OCI-LY7 (cell line): Measurements from ENCODE around the gene DLGAP5. TPM values are rescaled to one million over a fixed set of nuclear protein-coding genes. Genes with fewer than 3 reads are reported as not detected.

Experiments
- BruUV-seq: library from RNA; stranded (reverse); fragments of 400-500 nt; replicated peaks from 2 replicates; lab custom pipeline; 2021; lab: Mats Ljungman, UMichigan
- CTCF ChIA-PET: fragments of 300-600 bp; sonication (Branson Sonifier 250); formaldehyde crosslinking; loops from one replicate; lab custom pipeline; 2022; ENCODE audit warnings: antibody characterized with exemption; ENCODE audit not compliant: unreplicated experiment; lab: Charles Lee
- POLR2A ChIA-PET: fragments of 300-600 bp; sonication (Branson Sonifier 250); formaldehyde crosslinking; loops from one replicate; lab custom pipeline; 2022; ENCODE audit warnings: antibody characterized with exemption; lab: Charles Lee
- DNase-seq: peaks from one replicate; pipeline ENCODE4 v3.0.0-alpha.2; 2015; ENCODE audit warnings: low spot score
- H2AFZ ChIP-seq: fragments of 200-600 bp; sonication (generic), shearing (Covaris generic); 2 replicates; pipeline ENCODE4 v1.6.1; 2014; ENCODE audit warnings: mild to moderate bottlenecking, antibody characterized with exemption, low read length, moderate library complexity
- H3K27ac ChIP-seq: fragments of 200-600 bp; sonication (generic); 2 replicates; pipeline ENCODE4 v1.5.1; 2014; ENCODE audit warnings: mixed run types, low read depth, mild to moderate bottlenecking, moderate library complexity, low read length, inconsistent platforms; ENCODE audit not compliant: poor library complexity, severe bottlenecking
- H3K36me3 ChIP-seq: fragments of 200-600 bp; sonication (generic); 2 replicates; pipeline ENCODE4 v1.6.1; 2014; ENCODE audit warnings: mild to moderate bottlenecking, antibody characterized with exemption, low read length, moderate library complexity, mixed read lengths; ENCODE audit not compliant: insufficient read depth
- H3K4me1 ChIP-seq: fragments of 200-600 bp; sonication (generic); 2 replicates; pipeline ENCODE4 v1.5.1; 2014; ENCODE audit warnings: mild to moderate bottlenecking, low read length; ENCODE audit not compliant: insufficient read depth, poor library complexity, severe bottlenecking
- H3K4me2 ChIP-seq: fragments of 200-600 bp; sonication (generic); 2 replicates; pipeline ENCODE4 v1.6.1; 2014; ENCODE audit warnings: mild to moderate bottlenecking, low read length
- H3K4me3 ChIP-seq: fragments of 200-600 bp; sonication (generic); 2 replicates; pipeline ENCODE4 v1.5.1; 2014; ENCODE audit warnings: mild to moderate bottlenecking, low read depth, low read length; ENCODE audit not compliant: poor library complexity, severe bottlenecking
- H3K79me2 ChIP-seq: fragments of 200-600 bp; sonication (generic); 2 replicates; pipeline ENCODE4 v1.6.1; 2016; ENCODE audit warnings: low read depth, mild to moderate bottlenecking, low read length, moderate library complexity, mixed read lengths; ENCODE audit not compliant: insufficient read depth
- H3K9me2 ChIP-seq: fragments of 200-600 bp; sonication (generic); 2 replicates; pipeline ENCODE4 v1.6.1; 2016; ENCODE audit warnings: mild to moderate bottlenecking, low read length, mixed read lengths; ENCODE audit not compliant: insufficient read depth
- H3K9me3 ChIP-seq: fragments of 200-600 bp; sonication (generic); 2 replicates; pipeline ENCODE4 v1.6.1; 2014; ENCODE audit warnings: mild to moderate bottlenecking, mixed run types, low read length, mixed read lengths
- H4K20me1 ChIP-seq: fragments of 200-600 bp; sonication (generic); 2 replicates; pipeline ENCODE4 v1.6.1; 2014; ENCODE audit warnings: mild to moderate bottlenecking, antibody characterized with exemption, low read length, moderate library complexity, mixed read lengths; ENCODE audit not compliant: insufficient read depth
- EZH2phosphoT487 ChIP-seq: fragments of 200-600 bp; sonication (generic); IDR thresholded peaks from 2 replicates; pipeline ENCODE4 v1.6.1; 2018; ENCODE audit warnings: low read depth, borderline replicate concordance, mild to moderate bottlenecking, mixed run types, antibody characterized with exemption, low read length, moderate library complexity, mixed read lengths
- intact Hi-C: fragments of 100-400 bp; cut with micrococcal nuclease; formaldehyde crosslinking; loops from one replicate; pipeline ENCODE4 v1.10.0; 2022; ENCODE audit not compliant: unreplicated experiment
- total RNA-seq, 2 experiments: library from RNA; depleted of rRNA in 1 of 2; stranded (reverse); fragments of >200 nt in 1 of 2; shearing (Covaris generic) in 1 of 2; gene quantifications; 2 replicates each; pipeline ENCODE4 v1.2.3, GENCODE V29; 2014 to 2022
- TF ChIP-seq, protein P1 (sequence below): fragments of 200-600 bp; sonication (generic); conservative IDR thresholded peaks from 2 replicates; pipeline ENCODE4 v1.5.1; 2014; ENCODE audit warnings: mild to moderate bottlenecking, antibody characterized with exemption, low read length, moderate library complexity, mixed read lengths

The DLGAP5 gene
- total RNA-seq, 2 experiments from 2014 or later, result 57.6 to 92.2 TPM

DNA sequence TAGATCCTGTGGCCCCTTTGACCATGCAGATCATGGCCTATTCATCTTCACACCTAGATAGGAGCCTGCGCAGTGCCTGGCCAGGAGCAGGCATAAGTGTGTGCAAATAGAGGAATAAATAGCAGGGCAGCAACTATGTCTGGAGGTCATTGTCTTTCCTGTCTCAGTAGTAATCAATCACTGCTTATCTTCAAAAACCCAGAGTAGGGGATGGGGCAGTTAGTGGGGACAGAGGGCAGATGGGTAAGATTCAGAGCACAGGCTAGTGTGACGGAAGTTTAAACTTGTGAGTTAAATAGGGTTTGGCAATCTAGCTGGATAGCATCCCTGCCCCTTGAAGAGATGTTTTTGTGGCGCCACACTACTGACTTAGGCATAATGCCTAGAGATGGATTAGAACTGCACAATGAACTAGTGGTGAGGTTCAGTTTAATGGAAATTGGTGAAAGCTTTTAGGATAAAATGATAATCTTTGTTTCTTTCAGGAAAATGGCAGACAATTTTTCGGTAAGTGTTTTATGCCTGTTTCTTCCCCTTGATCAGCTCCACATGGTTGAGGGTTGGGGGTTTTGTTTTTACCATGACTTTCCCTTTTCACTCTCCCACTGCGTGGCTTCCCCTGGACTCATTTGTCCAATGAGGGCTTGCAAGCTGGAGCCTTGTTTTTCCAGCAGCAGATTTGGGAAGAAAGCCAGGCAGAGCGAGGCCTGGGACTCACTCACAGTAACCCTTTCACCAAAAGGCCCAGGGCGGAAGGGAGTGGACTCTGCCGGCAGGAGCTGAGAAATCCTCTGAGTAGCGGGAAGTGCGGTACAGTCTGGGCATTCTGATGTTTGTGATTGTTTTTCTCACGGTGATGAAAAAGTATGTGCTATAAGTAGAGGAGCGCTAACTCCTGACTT, 54.2 kb downstream of the DLGAP5 start:
- DNase-seq, result no peak
- Histone ChIP-seq H3K36me3 (peaks cover 53% of the 10 kb centered on the region), H3K27ac (no peak overlapping the region), H3K4me3 (no peak overlapping the region), H3K9me2 (no peaks in the 10 kb centered on the region), H3K4me2 (no peak overlapping the region), H3K9me3 (no peaks in the 10 kb centered on the region), H2AFZ (no peak overlapping the region), H4K20me1 (no peaks in the 10 kb centered on the region), H3K4me1 (no peaks in the 10 kb centered on the region), H3K79me2 (no peaks in the 10 kb centered on the region)
- BruUV-seq, result no TSS peak
- ChIA-PET CTCF (no interaction called here), POLR2A (interaction anchor here (0.9 kb wide), 2 partner anchors 20 to 37 kb away, joined by 3 to 5 read pairs; no protein-coding TSS in a partner anchor)
- intact Hi-C loops, result no loop called here
- no peak for TF ChIP-seq EZH2phosphoT487
- TF ChIP-seq, protein P1, sequence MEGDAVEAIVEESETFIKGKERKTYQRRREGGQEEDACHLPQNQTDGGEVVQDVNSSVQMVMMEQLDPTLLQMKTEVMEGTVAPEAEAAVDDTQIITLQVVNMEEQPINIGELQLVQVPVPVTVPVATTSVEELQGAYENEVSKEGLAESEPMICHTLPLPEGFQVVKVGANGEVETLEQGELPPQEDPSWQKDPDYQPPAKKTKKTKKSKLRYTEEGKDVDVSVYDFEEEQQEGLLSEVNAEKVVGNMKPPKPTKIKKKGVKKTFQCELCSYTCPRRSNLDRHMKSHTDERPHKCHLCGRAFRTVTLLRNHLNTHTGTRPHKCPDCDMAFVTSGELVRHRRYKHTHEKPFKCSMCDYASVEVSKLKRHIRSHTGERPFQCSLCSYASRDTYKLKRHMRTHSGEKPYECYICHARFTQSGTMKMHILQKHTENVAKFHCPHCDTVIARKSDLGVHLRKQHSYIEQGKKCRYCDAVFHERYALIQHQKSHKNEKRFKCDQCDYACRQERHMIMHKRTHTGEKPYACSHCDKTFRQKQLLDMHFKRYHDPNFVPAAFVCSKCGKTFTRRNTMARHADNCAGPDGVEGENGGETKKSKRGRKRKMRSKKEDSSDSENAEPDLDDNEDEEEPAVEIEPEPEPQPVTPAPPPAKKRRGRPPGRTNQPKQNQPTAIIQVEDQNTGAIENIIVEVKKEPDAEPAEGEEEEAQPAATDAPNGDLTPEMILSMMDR, result no peak

DNA sequence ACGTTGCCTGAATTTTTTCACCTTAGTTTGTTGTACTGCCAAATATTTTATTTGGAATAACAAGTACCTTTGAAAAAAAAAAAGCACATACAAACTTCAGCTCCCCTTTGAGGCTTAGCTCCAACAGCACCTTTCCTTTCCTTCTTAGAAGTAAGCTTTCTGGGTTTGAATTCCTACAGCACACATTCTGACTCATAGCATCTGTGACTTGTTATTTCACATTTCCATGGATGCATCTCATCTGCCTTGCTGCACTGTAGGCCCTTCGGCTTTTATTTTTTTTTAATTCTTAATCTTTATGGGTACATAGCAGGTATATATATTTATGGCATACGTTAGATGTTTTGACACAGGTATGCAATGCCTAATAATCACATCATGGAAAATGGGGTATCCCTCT, 55.1 kb downstream of the DLGAP5 start:
- no peak overlapping the region for H3K4me3 ChIP-seq
- POLR2A ChIA-PET, result no interaction called here
- H3K36me3 ChIP-seq, result peaks cover 44% of the 10 kb centered on the region
- no TSS peak for BruUV-seq
- H3K4me2 ChIP-seq, result no peak overlapping the region
- H3K9me2 ChIP-seq, result no peaks in the 10 kb centered on the region
- H3K79me2 ChIP-seq, result no peaks in the 10 kb centered on the region
- DNase-seq, result no peak
- no peaks in the 10 kb centered on the region for H4K20me1 ChIP-seq
- H2AFZ ChIP-seq, result no peak overlapping the region
- no peaks in the 10 kb centered on the region for H3K4me1 ChIP-seq
- TF ChIP-seq, protein P1, result no peak
- TF ChIP-seq EZH2phosphoT487, result no peak
- H3K27ac ChIP-seq, result no peak overlapping the region
- intact Hi-C loops, result no loop called here
- CTCF ChIA-PET, result no interaction called here
- no peaks in the 10 kb centered on the region for H3K9me3 ChIP-seq

DNA sequence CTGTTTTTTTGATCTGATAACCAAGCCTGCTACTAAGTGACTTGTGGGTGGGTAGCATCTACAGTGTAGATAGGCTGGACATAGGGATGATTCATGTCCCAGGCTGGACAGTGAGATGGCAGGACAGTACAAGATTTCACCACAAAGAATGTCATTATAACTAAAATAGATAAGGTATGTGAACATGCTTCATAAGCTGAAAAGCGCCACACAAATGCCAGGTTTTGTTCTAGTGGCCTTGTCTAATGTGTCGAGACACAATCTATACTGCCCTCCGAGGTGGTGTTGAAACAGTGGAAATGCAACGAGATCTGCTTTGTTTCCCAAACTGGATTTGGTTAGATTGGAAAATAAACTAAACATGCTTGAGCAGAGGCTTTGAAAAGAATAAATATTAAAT, 58.0 kb downstream of the DLGAP5 start:
- DNase-seq, result no peak
- no peak overlapping the region for H2AFZ ChIP-seq
- H3K36me3 ChIP-seq, result peaks cover 16% of the 10 kb centered on the region
- intact Hi-C loops, result loop anchor here (5.0 kb wide), 1 partner anchor 46 kb away; no protein-coding TSS in a partner anchor
- no peak for TF ChIP-seq EZH2phosphoT487
- TF ChIP-seq, protein P1, result no peak
- H3K4me3 ChIP-seq, result no peak overlapping the region
- no peaks in the 10 kb centered on the region for H3K79me2 ChIP-seq
- H3K9me2 ChIP-seq, result no peaks in the 10 kb centered on the region
- H3K27ac ChIP-seq, result no peak overlapping the region
- no peaks in the 10 kb centered on the region for H3K9me3 ChIP-seq
- no peak overlapping the region for H3K4me2 ChIP-seq
- ChIA-PET POLR2A (interaction anchor here (1.4 kb wide), 1 partner anchor 14 kb away, joined by 3 read pairs; no protein-coding TSS in a partner anchor), CTCF (no interaction called here)
- H4K20me1 ChIP-seq, result no peaks in the 10 kb centered on the region
- no TSS peak for BruUV-seq
- no peaks in the 10 kb centered on the region for H3K4me1 ChIP-seq
